Activated CD8-positive, alpha-beta memory T cell treated with anti-CD3 and anti-CD28 coated beads for 36 hours (primary cell): ENCODE results near the gene ATP5PO. TPM values are rescaled to one million over a fixed set of nuclear protein-coding genes. Genes with fewer than 3 reads are reported as not detected.

ENCODE experiments used
- CTCF ChIA-PET: fragments of 350-600 bp; sonication (Branson Sonifier 250); formaldehyde crosslinking; loops from one replicate; lab custom pipeline; 2021; ENCODE audit warnings: antibody characterized with exemption; lab: Charles Lee
- POLR2A ChIA-PET: fragments of 350-600 bp; sonication (Branson Sonifier 250); formaldehyde crosslinking; loops from one replicate; lab custom pipeline; 2021; ENCODE audit warnings: antibody characterized with exemption; lab: Charles Lee
- total RNA-seq, 2 experiments: library from RNA; stranded (reverse); gene quantifications; one replicate each; pipeline ENCODE4 v1.2.3, GENCODE V29; 2021

The ATP5PO gene, protein sequence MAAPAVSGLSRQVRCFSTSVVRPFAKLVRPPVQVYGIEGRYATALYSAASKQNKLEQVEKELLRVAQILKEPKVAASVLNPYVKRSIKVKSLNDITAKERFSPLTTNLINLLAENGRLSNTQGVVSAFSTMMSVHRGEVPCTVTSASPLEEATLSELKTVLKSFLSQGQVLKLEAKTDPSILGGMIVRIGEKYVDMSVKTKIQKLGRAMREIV
- total RNA-seq: 100 to 1,000 TPM; 193 to 198 TPM

DNA sequence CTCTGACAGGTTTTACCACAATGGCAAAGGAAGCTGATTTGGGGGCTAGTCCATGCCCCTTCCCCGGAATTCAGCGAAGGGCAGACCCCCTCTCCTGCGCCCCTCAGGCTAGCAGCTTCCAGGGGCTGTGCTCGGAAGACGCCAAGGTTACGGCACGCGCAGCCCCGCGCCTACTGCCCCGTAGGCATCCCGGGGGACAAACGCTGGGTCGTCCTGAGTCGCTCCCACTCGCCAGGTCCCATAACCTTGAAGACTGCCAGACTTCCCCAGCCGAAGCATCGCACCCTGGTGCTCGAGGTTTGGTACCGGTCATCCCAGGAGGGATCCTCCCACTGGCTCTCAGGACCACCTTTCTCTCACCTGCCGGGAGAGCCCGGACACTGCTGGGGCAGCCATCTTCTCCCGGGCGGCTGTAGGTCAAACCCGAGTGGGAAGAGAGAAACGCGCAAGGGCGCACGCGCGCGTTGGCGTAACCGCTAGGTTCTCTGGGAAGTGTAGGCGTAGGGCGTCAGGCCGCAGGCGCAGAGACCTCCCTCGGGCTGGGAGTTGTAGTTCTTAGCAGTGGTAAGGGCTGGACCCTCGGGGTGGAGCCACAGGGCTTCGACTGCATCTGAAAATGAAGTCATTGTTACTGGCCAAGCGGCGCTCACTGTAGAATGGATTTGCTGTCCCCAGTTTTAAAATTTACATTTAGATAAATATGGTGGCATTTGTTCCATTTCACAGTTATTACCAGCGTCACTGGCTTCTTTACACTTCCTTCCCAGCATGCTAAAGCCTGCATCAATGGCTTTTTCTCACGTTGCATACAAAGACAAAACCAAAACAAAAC, at the start of gene ATP5PO:
Gene ATP5PO, minus strand, starts transcription at position 437 of the 832 bp plus-strand sequence. Its CDS starts 41 bp downstream, at position 396.
- ChIA-PET POLR2A (interaction anchor here (0.6 to 1.1 kb wide), 2 partner anchors 16 to 33 kb away, joined by 3 to 5 read pairs; no protein-coding TSS in a partner anchor), CTCF (interaction anchor here (1.5 to 1.8 kb wide), 2 partner anchors 8 to 432 kb away, joined by 4 to 9 read pairs; no protein-coding TSS in a partner anchor)

DNA sequence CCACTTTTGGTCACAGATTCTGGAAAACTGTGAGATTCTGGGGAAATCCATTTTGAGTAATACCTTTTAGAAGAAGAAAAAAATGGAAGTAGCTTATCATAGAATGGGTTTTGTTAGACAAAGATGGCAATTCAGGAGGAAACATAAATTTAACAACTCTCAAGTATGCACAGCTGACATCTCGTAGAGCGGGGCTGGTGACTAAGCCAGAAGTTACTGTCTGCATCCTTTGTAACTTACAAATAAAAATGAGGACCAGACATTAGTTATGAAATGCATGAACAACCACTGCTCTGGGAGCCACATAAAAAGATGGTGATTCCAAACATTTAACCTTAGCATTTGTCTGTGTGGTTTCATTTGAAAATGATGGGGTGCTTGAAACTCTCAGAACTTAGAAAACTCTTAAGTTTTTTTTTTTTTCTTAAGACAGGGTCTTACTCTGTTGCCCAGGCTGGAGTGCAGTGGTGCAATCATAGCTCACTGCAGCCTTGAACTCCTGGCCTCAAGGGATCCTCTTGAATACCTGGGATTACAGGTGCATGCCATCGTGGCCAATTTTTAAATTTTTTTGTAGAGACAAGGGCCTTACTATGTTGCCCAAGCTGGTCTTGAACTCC, 49.2 kb upstream of the ATP5PO start:
- CTCF ChIA-PET: interaction anchor here (1.0 kb wide), 1 partner anchor 15 kb away, joined by 3 read pairs; no protein-coding TSS in a partner anchor
- POLR2A ChIA-PET: interaction anchor here (1.1 kb wide), 1 partner anchor 17 kb away, joined by 4 read pairs; no protein-coding TSS in a partner anchor

DNA sequence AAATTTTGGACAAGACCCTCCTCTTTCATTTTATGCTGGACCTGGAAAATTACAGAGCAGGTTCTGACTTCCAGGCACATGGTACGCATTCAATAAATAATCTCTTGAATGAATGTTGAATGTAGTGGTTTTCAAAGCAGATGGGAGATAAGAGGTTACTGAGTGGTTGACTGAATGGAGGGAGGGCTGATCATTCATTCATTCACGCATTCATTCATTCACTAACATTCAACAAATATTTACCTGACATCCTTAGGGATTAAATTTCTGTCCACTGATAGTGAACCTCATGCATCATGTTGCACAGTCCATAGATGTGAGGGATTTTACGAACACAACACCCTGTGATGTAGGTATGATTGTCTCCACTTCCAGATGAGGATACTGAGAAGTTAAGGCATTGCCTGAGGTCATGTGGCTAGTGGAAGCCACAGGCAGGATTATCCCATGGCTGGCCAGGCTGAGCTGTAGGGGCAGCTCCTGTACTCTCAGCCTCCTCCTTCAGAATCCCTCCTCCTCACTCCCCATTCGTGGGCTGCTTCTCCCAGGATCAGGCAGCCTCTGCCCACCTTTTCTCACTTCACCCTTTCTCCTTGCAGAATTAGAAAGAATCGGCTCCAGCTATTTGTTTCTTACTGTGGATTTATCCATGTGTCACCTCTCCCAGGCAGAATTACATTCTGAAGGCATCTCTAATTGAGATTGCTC, 48.4 kb upstream of the ATP5PO start:
- POLR2A ChIA-PET: interaction anchor here (1.1 kb wide), 1 partner anchor 16 kb away, joined by 4 read pairs; no protein-coding TSS in a partner anchor

DNA sequence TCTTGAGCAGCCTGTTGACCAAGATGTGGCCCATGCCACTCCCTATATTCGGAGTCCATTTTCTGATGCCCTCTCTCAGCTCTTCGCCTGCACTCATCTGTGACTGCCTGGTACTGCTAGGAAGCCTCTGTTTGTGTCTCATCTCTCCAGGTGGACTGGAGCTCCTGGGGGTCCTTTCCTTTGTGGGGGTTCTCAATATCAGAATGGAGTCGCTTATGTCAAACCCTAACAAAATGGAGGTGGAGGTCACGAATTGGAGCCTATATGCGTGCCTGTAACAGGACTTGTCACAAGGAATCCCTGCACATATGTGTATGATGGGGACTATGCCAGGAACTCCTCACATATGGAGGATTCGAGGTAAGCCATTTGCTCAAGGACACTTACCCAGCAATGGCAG, 46.7 kb upstream of the ATP5PO start:
- ChIA-PET CTCF (interaction anchor here (0.9 kb wide), 1 partner anchor 25 kb away, joined by 3 read pairs; no protein-coding TSS in a partner anchor), POLR2A (no interaction called here)

More for the DNA sequence above, 48.4 kb upstream of the ATP5PO start:
- CTCF ChIA-PET: interaction anchor here (1.0 kb wide), 1 partner anchor 14 kb away, joined by 3 read pairs; no protein-coding TSS in a partner anchor

DNA sequence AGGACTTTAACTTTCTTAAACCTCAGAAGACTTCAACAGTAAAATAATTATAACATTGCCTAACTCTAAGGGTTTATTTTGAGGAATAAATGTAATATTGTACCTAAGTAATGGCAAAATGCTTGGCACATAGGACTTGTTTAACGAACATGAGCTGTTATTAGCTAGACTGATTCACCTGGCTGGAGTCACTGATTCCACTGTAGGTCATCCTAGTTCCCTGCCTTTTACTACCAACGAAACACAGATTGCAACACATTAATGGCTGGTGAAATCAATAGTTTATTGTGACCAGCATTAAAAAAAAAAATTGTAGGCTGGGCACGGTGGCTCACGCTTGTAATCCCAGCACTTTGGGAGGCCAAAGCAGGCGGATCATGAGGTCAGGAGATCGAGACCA, 45.5 kb upstream of the ATP5PO start:
- ChIA-PET CTCF (interaction anchor here (0.7 to 1.9 kb wide), 3 partner anchors 12 to 154 kb away, joined by 3 to 5 read pairs (median 5); no protein-coding TSS in a partner anchor), POLR2A (no interaction called here)

DNA sequence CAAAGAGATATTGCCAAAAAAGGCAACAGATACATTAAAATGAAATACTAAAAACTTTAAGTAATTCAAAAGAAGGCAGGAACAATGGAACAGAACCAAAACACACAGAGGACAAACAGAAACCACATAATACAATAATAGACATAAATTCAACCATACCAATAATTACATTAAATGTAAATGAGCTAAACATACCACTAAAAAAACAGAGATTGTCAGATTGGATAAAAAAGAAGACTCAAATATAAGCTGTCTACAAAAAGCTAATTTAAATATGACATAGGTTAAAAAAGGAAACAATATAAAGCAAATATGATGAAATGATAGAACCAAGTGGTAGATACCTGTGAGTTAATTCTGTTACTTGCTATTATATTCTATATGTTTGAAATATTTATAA, 44.1 kb upstream of the ATP5PO start:
- CTCF ChIA-PET: interaction anchor here (1.6 kb wide), 1 partner anchor 9 kb away, joined by 4 read pairs; no protein-coding TSS in a partner anchor
- POLR2A ChIA-PET: interaction anchor here (0.9 kb wide), 1 partner anchor 19 kb away, joined by 4 read pairs; no protein-coding TSS in a partner anchor

DNA sequence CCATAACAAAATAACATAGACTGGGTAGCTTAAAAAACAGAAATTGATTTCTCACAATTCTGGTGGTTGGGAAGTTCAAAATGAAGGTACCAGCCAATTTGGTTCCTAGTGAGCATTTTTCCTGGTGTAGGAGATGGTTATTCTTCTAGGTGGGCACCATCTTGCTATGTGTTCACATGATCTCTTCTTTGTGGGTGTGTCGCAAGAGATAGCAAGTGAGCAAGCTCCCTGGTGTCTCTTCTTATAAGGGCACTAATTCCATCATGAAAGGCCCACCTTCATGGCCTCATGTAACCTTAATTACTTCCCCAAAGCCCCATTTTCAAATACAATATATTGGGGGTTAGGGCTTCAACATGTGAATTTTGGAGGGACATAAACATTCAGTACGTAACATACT, 38.8 kb upstream of the ATP5PO start:
- POLR2A ChIA-PET: no interaction called here
- CTCF ChIA-PET: interaction anchor here (1.0 to 1.4 kb wide), 3 partner anchors 19 to 393 kb away, joined by 3 to 5 read pairs (median 4); no protein-coding TSS in a partner anchor

DNA sequence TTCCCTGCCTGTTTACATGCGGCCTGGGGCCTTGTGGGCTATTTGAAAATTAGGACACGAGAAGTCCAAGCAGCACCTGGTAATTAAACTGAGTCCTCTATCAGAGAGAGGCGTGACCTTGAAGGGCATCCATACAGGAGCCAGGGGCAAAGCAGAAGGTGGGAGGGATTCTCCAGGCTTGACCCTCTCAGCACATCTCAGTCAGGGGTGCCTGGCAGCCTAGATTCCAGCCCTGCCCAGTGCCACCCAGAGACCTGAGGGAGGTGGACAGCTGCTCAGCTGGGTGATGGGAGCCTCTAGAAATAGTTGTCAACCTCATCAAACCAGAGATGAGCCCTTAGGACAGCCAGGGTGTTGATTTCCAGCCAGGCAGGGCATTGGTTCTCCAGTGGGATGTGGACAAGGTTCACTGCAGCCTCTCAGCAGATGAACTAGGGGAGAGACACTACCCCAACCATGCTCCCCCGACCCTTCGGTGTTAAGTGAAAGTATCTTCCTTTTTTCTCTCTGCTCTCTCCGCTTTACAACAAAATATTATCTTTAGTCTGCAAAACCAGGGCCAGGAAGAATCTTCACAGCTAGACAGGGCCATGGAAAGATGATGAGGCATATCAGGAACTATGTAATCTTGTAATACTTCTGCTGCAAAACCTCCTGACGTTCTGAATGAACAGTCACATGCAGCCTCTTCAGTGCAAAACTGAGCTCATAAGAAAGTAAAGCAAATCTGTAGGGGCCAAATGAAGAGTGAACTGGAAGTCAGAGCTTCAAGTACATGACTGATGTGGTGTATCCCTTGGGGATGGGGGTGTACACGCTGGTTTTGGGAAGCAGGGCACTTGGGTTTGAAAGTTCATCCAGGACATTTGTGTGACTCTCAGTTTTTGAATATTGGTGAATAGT, 35.9 kb upstream of the ATP5PO start:
- POLR2A ChIA-PET: interaction anchor here (0.5 to 1.2 kb wide), 4 partner anchors 14 to 57 kb away, joined by 3 to 7 read pairs (median 5); no protein-coding TSS in a partner anchor
- CTCF ChIA-PET: interaction anchor here (0.5 to 1.6 kb wide), 6 partner anchors 18 to 122 kb away, joined by 3 to 5 read pairs (median 4); partner anchors contain the start of genes MRPS6 and SLC5A3

DNA sequence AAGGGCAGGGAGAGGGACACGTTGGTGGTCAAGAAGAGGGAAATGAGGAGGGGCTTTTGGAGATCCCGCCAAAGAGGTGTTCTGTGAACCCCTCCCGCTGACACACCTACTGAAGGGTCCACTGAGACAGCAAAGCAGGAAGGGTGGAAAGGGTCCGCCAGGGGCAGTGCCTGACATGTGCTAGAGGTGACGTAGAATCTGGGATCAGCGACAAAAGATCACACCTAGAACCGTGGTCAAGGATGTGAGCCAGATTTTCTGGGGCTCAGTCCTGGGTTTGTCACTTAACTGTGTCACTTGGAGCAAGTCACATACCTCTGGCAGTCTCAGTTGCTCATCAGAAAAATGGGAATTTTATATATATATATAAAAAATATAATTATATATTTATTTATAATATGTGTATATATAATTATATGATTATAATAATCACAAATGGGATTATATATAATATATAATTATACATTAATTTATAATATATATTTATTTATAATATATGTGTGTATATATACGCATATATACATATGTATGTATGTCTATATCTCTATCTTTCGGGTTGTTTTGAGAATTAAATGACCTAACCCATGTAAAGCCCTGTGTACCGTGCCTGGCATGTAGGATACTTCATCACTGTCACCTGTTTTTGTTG, 35.0 kb upstream of the ATP5PO start:
- ChIA-PET CTCF (interaction anchor here (1.1 to 3.9 kb wide), 6 partner anchors 17 to 397 kb away, joined by 3 to 30 read pairs (median 14); no protein-coding TSS in a partner anchor), POLR2A (interaction anchor here (0.5 to 3.6 kb wide), 7 partner anchors 13 to 124 kb away, joined by 3 to 53 read pairs (median 6); no protein-coding TSS in a partner anchor)

DNA sequence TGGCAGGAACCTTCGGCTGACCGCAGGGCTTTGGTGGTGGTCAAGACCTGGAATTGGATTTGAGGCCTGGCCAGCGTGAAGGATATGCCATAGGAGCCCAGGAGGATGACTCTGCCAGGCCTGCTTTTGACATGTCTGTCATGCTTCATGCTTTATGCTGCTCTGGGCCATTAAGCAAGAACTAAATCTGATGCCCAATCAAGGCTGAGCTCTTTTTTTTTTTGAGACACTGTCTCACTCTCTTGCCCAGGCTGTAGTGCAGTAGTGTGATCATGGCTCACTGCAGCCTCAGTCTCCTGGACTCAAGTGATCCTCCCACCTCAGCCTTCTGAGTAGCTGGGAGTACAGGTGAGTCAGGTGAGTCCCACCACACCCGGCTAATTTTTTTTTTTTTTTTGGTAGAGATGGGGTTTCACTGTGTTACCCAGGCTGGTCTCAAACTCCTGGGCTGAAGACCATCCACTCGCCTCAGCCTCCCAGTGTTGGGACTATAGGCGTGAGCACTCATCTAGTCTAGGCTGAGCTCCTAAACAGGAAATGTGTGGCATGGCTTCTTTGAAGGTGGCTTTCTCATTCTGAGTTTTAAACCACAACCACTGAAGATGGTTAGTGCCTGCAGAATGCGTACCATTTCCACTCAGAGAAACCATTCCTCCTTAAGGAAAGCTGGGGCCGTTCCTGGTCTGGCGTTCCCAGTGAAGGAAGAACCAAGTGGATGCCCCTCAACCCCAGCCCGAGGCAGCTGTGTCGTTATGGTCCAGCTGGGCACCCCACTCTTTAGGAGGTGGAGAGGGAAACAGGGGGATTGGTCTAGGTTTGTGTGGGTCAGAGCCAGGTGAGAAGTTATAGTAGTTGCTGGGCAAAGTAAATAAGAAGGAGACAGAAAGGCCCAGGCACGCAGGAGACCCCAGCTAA, 34.2 kb upstream of the ATP5PO start:
- ChIA-PET POLR2A (interaction anchor here (0.5 to 3.6 kb wide), 12 partner anchors 12 to 332 kb away, joined by 3 to 53 read pairs (median 4); no protein-coding TSS in a partner anchor), CTCF (interaction anchor here (0.7 to 3.9 kb wide), 10 partner anchors 12 to 398 kb away, joined by 3 to 30 read pairs (median 4); no protein-coding TSS in a partner anchor)

DNA sequence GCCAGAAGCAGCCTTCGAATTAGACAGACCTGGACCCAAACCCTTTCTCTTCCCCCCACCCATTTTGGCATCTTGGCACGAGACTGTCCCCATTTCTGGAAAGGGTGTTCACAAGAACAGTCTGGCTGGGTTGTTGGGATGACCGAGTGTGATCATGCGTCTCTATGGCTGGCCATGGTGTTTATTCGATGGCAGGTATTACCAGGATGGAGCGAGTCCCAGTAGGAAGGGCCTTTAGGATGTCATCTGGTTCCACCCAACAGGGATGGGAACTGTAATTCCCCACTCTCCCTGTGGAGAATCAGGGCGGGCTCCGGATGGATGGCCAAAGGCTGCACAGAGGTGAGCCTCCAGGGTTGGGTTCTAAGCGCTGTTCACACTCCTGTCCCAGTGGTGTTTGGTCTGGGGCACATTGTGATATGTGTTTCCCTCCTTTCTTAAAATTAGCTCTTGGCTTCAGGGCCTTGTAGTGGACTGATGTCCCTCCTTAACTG, 33.4 kb upstream of the ATP5PO start:
- CTCF ChIA-PET: interaction anchor here (0.7 to 3.9 kb wide), 11 partner anchors 8 to 399 kb away, joined by 3 to 30 read pairs (median 4); no protein-coding TSS in a partner anchor
- POLR2A ChIA-PET: interaction anchor here (0.5 to 3.6 kb wide), 8 partner anchors 11 to 311 kb away, joined by 3 to 53 read pairs (median 6); no protein-coding TSS in a partner anchor

DNA sequence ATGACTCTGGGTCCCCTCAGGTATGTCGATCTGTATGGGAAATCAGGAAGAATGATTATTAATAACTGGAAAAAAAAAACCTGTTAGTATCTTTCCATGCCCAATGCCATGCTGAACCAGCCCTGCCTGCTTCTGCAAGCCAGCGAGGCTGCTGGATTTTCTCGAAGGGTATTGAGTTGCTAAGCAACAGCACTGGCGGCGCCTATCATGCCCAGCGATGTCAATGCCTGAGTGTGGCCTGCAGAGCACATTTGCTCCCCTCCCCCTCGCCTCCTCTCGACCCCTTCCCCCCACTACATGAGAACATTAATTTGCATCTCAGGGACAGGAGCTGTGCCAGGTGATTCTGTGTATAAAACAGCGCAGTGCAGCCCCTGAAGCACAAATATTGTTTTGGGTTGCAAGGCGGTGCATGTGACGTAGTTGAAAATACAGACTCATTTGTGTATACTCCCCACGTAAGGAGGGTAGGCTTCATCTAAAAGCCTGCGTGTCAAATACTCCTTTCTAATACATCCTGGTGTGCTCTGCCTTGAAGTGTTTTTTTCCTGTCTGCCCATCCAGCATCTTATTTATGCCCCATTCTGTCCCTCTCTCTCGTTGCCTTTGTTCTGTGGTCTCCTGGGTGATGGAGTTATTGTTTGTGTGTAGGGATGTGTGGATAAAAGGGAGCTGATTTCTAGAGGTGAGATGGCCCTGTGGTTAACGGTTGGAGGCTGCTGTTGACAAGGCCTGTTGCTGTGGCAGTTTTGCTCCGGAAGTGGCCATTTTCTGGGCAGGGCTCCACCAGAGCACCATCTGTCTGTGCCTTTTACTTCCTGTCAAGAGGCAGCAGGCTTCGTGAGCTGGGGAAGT, 32.7 kb upstream of the ATP5PO start:
- CTCF ChIA-PET: interaction anchor here (1.0 to 3.9 kb wide), 8 partner anchors 9 to 399 kb away, joined by 3 to 30 read pairs (median 14); no protein-coding TSS in a partner anchor
- POLR2A ChIA-PET: interaction anchor here (0.6 to 3.6 kb wide), 10 partner anchors 11 to 33 kb away, joined by 3 to 53 read pairs (median 5); no protein-coding TSS in a partner anchor

DNA sequence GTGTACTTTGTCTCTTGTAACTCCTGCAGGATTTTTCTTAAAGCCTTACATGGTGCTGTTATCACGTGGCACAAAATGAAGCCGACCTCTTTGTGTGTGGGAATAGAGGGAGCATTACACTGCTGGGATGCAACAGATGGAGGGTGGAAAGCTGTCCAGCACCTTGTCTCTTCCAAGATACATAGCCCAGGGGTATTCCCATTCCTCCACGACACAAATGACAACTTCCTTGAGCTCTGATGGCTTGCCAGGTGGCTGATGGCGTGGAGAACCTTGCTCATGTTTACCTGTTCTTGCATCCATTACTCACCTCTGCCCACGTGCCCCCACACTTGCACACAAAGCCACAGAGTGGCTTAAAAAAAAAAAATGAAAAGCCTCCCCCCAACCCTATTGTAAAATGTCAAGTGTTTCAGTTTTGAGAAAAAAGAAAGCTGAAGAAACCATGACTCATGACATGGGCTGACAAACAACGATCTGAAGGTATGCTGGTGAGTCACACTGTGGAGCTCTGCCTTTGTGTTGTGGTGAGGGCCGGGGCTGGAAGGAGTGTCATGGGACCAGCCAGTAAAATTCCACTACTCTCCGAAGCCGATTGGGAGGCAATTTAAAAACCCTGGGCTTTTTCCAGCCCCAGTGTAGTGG, 32.0 kb upstream of the ATP5PO start:
- POLR2A ChIA-PET: interaction anchor here (0.5 to 3.6 kb wide), 8 partner anchors 10 to 157 kb away, joined by 3 to 53 read pairs (median 4); no protein-coding TSS in a partner anchor
- CTCF ChIA-PET: interaction anchor here (0.6 to 3.9 kb wide), 5 partner anchors 10 to 28 kb away, joined by 3 to 30 read pairs (median 21); no protein-coding TSS in a partner anchor
